GM18519 (cell line): ENCODE results near the gene SGIP1.

ENCODE experiments used
- ATAC-seq: cut with Tn5 transposase; IDR thresholded peaks from one replicate; pipeline ENCODE4 v1.9.1; 2021; ENCODE audit warnings: mild to moderate bottlenecking, moderate library complexity; ENCODE audit not compliant: unreplicated experiment, low FRiP score

SGIP1 gene

GRCh38 chr1:66671455-66671854 is 137.5 kb downstream of the SGIP1 start:
- ATAC-seq: no peak

GRCh38 chr1:66676613-66677298 is 142.8 kb downstream of the SGIP1 start:
- no peak for ATAC-seq

- ATAC-seq: no peak
Measured at GRCh38 chr1:66678146-66678545, 144.2 kb downstream of the SGIP1 start.

GRCh38 chr1:66679140-66679539 is 145.2 kb downstream of the SGIP1 start:
- no peak for ATAC-seq

GRCh38 chr1:66681686-66682085 is 147.7 kb downstream of the SGIP1 start:
- ATAC-seq: no peak

GRCh38 chr1:66682106-66682505 is 148.2 kb downstream of the SGIP1 start:
- ATAC-seq: no peak

- ATAC-seq: no peak
Measured at GRCh38 chr1:66684353-66684752, 150.4 kb downstream of the SGIP1 start.

GRCh38 chr1:66685265-66685664 is 151.3 kb downstream of the SGIP1 start:
- ATAC-seq: no peak

GRCh38 chr1:66685670-66686069 is 151.7 kb downstream of the SGIP1 start:
- no peak for ATAC-seq

- ATAC-seq: no peak
Measured at GRCh38 chr1:66686406-66686805, 152.5 kb downstream of the SGIP1 start.

- no peak for ATAC-seq
Measured at GRCh38 chr1:66687358-66687757, 153.4 kb downstream of the SGIP1 start.

- ATAC-seq: no peak
Measured at GRCh38 chr1:66690666-66691381, 156.9 kb downstream of the SGIP1 start.

GRCh38 chr1:66692681-66693080 is 158.7 kb downstream of the SGIP1 start:
- no peak for ATAC-seq

GRCh38 chr1:66693856-66694255 is 159.9 kb downstream of the SGIP1 start:
- no peak for ATAC-seq

GRCh38 chr1:66695116-66695515 is 161.2 kb downstream of the SGIP1 start:
- ATAC-seq: no peak

GRCh38 chr1:66696771-66697170 is 162.8 kb downstream of the SGIP1 start:
- ATAC-seq: no peak

- ATAC-seq: no peak
Measured at GRCh38 chr1:66699213-66699612, 165.3 kb downstream of the SGIP1 start.

GRCh38 chr1:66704177-66704875 is 170.4 kb downstream of the SGIP1 start:
- ATAC-seq: no peak

- no peak for ATAC-seq
Measured at GRCh38 chr1:66705110-66705509, 171.2 kb downstream of the SGIP1 start.

GRCh38 chr1:66711420-66711819 is 177.5 kb downstream of the SGIP1 start:
- no peak for ATAC-seq

- ATAC-seq: no peak
Measured at GRCh38 chr1:66712839-66713238, 178.9 kb downstream of the SGIP1 start.

- ATAC-seq: no peak
Measured at GRCh38 chr1:66723985-66724384, 190.0 kb downstream of the SGIP1 start.
